ENCODE measurements around the gene PTCH2.

PTCH2 gene

DNA sequence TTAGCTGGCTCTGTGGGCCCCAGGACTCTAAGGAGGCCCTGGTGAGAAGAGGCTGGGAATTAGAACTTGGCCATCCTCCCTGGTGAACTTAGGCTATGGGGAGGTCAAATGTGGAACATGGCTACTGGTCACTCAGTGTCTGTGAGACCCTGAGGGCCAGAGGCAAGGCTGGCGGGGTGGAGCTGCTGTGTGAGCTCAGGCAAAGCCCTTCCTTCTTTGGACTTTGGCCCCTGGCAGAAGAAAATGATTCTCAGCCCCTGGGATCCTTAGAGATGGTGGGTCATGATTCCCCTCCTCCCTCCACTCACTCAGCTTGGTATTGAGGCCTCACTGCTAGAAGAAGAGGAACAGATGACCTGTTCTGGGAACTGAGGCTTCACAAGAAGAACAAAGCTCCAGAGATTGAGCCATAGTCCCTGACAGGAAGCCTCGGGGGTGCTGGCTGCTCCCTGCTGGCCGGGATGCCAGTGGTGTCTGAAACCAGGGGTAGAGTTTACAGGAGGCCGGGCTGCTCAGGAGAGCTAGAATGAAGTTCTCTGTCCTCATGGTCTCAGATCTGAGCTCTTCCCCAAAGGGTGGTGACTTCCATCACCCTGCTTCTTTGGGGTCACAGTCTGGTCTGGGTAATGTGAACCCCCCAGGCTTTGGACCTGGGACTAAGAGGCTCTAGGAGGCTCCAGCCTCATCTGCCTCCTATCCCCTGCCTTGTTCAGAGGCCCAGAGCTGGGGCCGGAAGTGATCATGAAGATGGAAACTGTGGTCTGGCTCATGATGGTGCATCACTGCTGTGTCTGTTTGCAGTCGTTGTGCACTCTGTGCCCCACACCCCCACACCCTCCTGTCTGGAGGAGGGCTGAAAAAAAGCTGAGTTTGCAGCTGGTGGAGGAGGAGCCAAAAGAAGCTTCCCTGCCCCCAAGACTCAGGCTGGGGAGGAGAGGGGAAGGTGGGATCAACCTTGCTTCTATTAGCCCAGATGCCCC, 33.8 kb downstream of the PTCH2 start:
- Histone ChIP-seq H3K9me3 (ENCODE audit: insufficient read depth, low read length, severe bottlenecking) (no peaks in the 10 kb centered on the region), H3K4me1 (ENCODE audit: insufficient read depth, low read length) (peaks cover 37% of the 10 kb centered on the region), H3K4me3 (ENCODE audit: low read depth in 1 of 2, low read length in 2 of 2) (no peak overlapping the region), H4K20me1 (ENCODE audit: insufficient read depth, low read length) (no peaks in the 10 kb centered on the region), H3K36me3 (ENCODE audit: insufficient read depth, low read length) (peaks cover 17% of the 10 kb centered on the region; the same call in 1 of the 2 replicates), H3K9ac (ENCODE audit: low read depth, low read length) (peak overlapping the region; percentile 48), H3K4me2 (ENCODE audit: insufficient read depth, low read length) (peak overlapping the region; percentile 14), H3K27me3 (ENCODE audit: insufficient read depth, low read length, poor library complexity) (no peaks in the 10 kb centered on the region), H3K27ac (ENCODE audit: low read length) (peak overlapping the region; percentile 89), H2AFZ (ENCODE audit: low read depth, low read length) (peak overlapping the region; percentile 61), H3K79me2 (ENCODE audit: insufficient read depth, low read length) (no peaks in the 10 kb centered on the region)
- DNase-seq (peak; percentile 88), ATAC-seq (ENCODE audit: insufficient read depth, low read depth) (peak; percentile 81)
- TF ChIP-seq, protein P1, sequence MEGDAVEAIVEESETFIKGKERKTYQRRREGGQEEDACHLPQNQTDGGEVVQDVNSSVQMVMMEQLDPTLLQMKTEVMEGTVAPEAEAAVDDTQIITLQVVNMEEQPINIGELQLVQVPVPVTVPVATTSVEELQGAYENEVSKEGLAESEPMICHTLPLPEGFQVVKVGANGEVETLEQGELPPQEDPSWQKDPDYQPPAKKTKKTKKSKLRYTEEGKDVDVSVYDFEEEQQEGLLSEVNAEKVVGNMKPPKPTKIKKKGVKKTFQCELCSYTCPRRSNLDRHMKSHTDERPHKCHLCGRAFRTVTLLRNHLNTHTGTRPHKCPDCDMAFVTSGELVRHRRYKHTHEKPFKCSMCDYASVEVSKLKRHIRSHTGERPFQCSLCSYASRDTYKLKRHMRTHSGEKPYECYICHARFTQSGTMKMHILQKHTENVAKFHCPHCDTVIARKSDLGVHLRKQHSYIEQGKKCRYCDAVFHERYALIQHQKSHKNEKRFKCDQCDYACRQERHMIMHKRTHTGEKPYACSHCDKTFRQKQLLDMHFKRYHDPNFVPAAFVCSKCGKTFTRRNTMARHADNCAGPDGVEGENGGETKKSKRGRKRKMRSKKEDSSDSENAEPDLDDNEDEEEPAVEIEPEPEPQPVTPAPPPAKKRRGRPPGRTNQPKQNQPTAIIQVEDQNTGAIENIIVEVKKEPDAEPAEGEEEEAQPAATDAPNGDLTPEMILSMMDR (IDR thresholded peaks at IDR 0.05; ENCODE audit: borderline replicate concordance, extremely low read depth, low read length, poor library complexity, severe bottlenecking): no peak

DNA sequence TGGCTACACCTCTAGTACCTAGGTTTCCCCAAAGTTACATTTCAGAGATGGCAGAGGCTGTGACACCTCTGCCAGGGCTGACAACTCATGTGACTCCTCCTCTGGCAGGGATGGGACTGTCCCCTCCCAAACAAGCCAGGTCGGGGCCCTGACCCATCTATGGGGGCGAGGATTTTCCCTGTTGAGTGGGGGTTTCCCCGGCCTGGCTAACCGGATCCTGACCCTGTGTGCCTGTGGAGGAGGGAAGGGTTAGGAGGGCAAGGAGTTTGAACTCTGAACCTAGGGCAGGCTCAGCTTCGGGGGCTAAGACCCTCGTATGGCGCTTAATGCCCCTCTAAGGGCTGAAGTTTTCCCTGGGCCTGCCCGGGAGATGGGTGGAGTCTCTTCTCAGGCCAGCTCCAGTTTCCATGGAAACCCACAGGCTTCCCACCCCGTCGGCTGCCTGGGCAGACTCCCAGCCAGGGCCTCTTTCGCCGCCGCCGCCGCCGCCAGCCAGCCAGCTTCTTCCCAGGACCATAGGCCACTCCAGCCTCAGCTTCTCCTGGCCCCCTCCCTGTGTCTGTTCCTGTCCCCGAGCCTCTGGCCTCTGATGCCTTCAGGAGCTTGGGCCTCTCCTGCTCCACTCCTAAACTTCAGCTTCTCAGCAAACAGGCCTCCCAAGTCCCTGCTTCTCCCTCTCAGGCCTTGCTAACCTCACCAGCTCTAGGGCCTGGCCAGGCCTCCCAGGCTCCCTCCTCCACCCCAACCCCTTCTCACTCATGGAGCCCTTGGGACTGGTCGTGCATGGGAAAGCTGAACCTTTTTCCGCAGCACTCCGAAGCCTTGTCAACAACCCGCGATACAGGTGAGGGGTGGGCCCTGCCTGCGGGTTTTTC, 34.8 kb downstream of the PTCH2 start, which contains the start of gene BTBD19:
TSS of gene BTBD19 (plus strand) at position 461 of the 875 bp plus-strand sequence. CDS start at position 759, 298 bp downstream.
- H2AFZ ChIP-seq (ENCODE audit: low read depth, low read length): peak within 1 kb of the TSS; percentile 61
- peaks cover 27% of the 10 kb centered on the region for H3K36me3 ChIP-seq (ENCODE audit: insufficient read depth, low read length)
- DNase-seq (no peak), ATAC-seq (ENCODE audit: insufficient read depth, low read depth) (no peak)
- H3K9me3 ChIP-seq (ENCODE audit: insufficient read depth, low read length, severe bottlenecking): no peaks in the 10 kb centered on the region
- H3K4me1 ChIP-seq (ENCODE audit: insufficient read depth, low read length): peaks cover 33% of the 10 kb centered on the region
- peak within 1 kb of the TSS; percentile 89 for H3K27ac ChIP-seq (ENCODE audit: low read length)
- no peaks in the 10 kb centered on the region for H3K79me2 ChIP-seq (ENCODE audit: insufficient read depth, low read length)
- TF ChIP-seq, protein P1 (IDR thresholded peaks at IDR 0.05; ENCODE audit: borderline replicate concordance, extremely low read depth, low read length, poor library complexity, severe bottlenecking): no peak
- TF ChIP-seq EZH2 (IDR thresholded peaks at IDR 0.05; ENCODE audit: borderline replicate concordance, low read depth, low read length, severe bottlenecking): no peak
- H3K4me2 ChIP-seq (ENCODE audit: insufficient read depth, low read length): no peak within 1 kb of the TSS; the same call in 1 of the 2 replicates
- H3K27me3 ChIP-seq (ENCODE audit: insufficient read depth, low read length, poor library complexity): no peaks in the 10 kb centered on the region
- peak within 1 kb of the TSS; percentile 48 for H3K9ac ChIP-seq (ENCODE audit: low read depth, low read length)
- H4K20me1 ChIP-seq (ENCODE audit: insufficient read depth, low read length): no peaks in the 10 kb centered on the region
- no peak within 1 kb of the TSS for H3K4me3 ChIP-seq (ENCODE audit: low read depth in 1 of 2, low read length in 2 of 2)

- Histone ChIP-seq H3K27me3 (ENCODE audit: insufficient read depth, low read length, poor library complexity) (no peaks in the 10 kb centered on the region), H3K27ac (ENCODE audit: low read length) (peak overlapping the region; percentile 89), H3K79me2 (ENCODE audit: insufficient read depth, low read length) (no peaks in the 10 kb centered on the region), H3K9ac (ENCODE audit: low read depth, low read length) (no peak overlapping the region), H3K36me3 (ENCODE audit: insufficient read depth, low read length) (peaks cover 34% of the 10 kb centered on the region), H4K20me1 (ENCODE audit: insufficient read depth, low read length) (no peaks in the 10 kb centered on the region), H3K9me3 (ENCODE audit: insufficient read depth, low read length, severe bottlenecking) (no peaks in the 10 kb centered on the region), H2AFZ (ENCODE audit: low read depth, low read length) (no peak overlapping the region), H3K4me2 (ENCODE audit: insufficient read depth, low read length) (no peak overlapping the region), H3K4me1 (ENCODE audit: insufficient read depth, low read length) (peaks cover 32% of the 10 kb centered on the region), H3K4me3 (ENCODE audit: low read depth in 1 of 2, low read length in 2 of 2) (no peak overlapping the region)
- DNase-seq: peak; percentile 77
- peak; percentile 34 for ATAC-seq (ENCODE audit: insufficient read depth, low read depth)
- TF ChIP-seq EZH2 (IDR thresholded peaks at IDR 0.05; ENCODE audit: borderline replicate concordance, low read depth, low read length, severe bottlenecking): no peak
- TF ChIP-seq, protein P1 (IDR thresholded peaks at IDR 0.05; ENCODE audit: borderline replicate concordance, extremely low read depth, low read length, poor library complexity, severe bottlenecking): no peak
These were observed 35.5 kb downstream of the PTCH2 start for GRCh38 chr1:44807364-44808062.
